ENCODE results near the gene ABI1.

Gene ABI1

DNA sequence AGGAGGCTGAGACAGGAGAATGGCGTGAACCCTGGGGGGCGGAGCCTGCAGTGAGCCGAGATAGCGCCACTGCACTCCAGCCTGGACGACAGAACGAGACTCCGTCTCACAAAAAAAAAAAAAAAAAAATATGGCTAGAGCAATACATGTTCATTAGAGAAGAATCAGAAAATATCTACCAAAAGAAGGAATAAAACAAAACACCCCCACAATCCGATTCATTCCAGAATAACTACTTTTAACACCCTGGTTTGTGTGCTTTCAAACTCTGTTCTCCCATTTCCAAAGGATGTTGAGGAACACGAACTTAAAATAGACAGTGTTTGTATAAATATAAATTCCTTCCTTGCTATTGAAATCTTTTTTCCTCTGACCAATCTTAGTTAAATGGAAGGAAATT, 156.8 kb downstream of the ABI1 start:
- no peak for TF ChIP-seq ZNF366 (tag by site-specific recombination; conservative IDR thresholded peaks at IDR 0.05)
- TF ChIP-seq IKZF3 (tag by site-specific recombination; IDR thresholded peaks at IDR 0.05): no peak
- no peak for TF ChIP-seq GFI1B (tag by site-specific recombination; IDR thresholded peaks at IDR 0.05)
- peak; percentile 68 for TF ChIP-seq ZNF362 (tag by site-specific recombination; IDR thresholded peaks at IDR 0.05)
- H3K4me3 ChIP-seq (ENCODE audit: low read depth, low read length): no peak overlapping the region
- H3K36me3 ChIP-seq (ENCODE audit: control insufficient read depth in 2 of 2, insufficient read depth in 1 of 2, low read length in 2 of 2): peaks cover 28 to 64% of the 10 kb centered on the region in 2 experiments
- H3K9me3 ChIP-seq (ENCODE audit: control insufficient read depth, insufficient read depth, low read depth, low read length): no peaks in the 10 kb centered on the region
- CTCF ChIA-PET: interaction anchor here (0.7 kb wide), 1 partner anchor 653 kb away, joined by 3 read pairs; no protein-coding TSS in a partner anchor
- no peaks in the 10 kb centered on the region for H3K4me1 ChIP-seq (ENCODE audit: control insufficient read depth, insufficient read depth, low read length)
- no peak overlapping the region for H3K27ac ChIP-seq (ENCODE audit: extremely low read depth, low read depth, low read length)
- POLR2A ChIA-PET: no interaction called here

- Histone ChIP-seq H3K27ac (ENCODE audit: extremely low read depth, low read depth, low read length) (no peak overlapping the region), H3K4me1 (ENCODE audit: control insufficient read depth, insufficient read depth, low read length) (no peaks in the 10 kb centered on the region), H3K4me3 (ENCODE audit: low read depth, low read length) (no peak overlapping the region), H3K9me3 (ENCODE audit: control insufficient read depth, insufficient read depth, low read depth, low read length) (no peaks in the 10 kb centered on the region), H3K36me3 (ENCODE audit: control insufficient read depth in 2 of 2, insufficient read depth in 1 of 2, low read length in 2 of 2) (peaks cover 22 to 56% of the 10 kb centered on the region in 2 experiments)
- POLR2A ChIA-PET: no interaction called here
- CTCF ChIA-PET: no interaction called here
- no peak for TF ChIP-seq PATZ1 (tag by site-specific recombination; IDR thresholded peaks at IDR 0.05)
- no peak for TF ChIP-seq ZNF792 (tag by site-specific recombination; IDR thresholded peaks at IDR 0.05)
- TF ChIP-seq KLF10 (tag by site-specific recombination; IDR thresholded peaks at IDR 0.05): no peak
- TF ChIP-seq KLF1 (tag by site-specific recombination; IDR thresholded peaks at IDR 0.05): no peak
- TF ChIP-seq ZFP69B (tag by site-specific recombination; IDR thresholded peaks at IDR 0.05): no peak
- TF ChIP-seq ZNF704 (tag by site-specific recombination; IDR thresholded peaks at IDR 0.05): no peak
- TF ChIP-seq SALL2 (tag by site-specific recombination; IDR thresholded peaks at IDR 0.05; ENCODE audit: borderline replicate concordance): no peak
- no peak for TF ChIP-seq ZBTB1 (tag by site-specific recombination; IDR thresholded peaks at IDR 0.05)
- TF ChIP-seq ZNF654 (tag by site-specific recombination; IDR thresholded peaks at IDR 0.05; ENCODE audit: low read depth): no peak
Observed at GRCh38 chr10:26703096-26703495, 157.7 kb downstream of the ABI1 start.

DNA sequence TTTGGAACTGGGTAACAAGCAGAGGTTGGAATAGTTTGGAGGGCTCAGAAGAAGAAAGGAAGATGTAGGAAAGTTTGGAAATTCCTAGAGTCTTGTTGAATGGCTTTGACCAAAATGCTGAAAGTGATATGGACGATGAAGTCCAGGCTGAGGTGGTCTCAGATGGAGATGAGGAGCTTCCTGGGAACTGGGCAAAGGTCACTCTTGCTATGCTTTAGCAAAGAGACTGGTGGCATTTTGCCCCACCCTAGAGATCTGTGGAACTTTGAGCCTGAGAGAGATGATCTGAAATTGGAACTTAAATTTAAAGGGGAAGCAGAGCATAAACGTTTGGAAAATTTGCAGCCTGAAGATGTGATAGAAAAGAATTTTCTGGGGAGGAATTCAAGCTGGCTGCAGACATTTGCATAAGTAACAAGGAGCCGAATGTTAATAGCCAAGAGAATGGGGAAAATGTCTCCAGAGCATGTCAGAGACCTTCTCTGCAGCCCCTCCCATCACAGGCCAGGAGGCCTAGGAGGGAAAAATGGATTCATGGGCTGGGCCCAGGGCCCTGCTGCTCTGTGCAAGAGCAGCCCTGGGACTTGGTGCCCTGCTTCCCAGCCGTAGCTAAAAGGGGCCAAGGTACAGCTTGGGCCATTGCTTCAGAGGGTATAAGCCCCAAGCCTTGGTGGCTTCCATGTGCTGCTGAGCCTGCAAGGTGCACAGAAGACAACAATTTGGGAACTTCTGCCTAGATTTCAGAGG, 159.7 kb downstream of the ABI1 start:
- ChIA-PET POLR2A (no interaction called here), CTCF (interaction anchor here (0.6 to 1.2 kb wide), 2 partner anchors 16 to 25 kb away, joined by 3 read pairs; no protein-coding TSS in a partner anchor)
- no peaks in the 10 kb centered on the region for H3K4me1 ChIP-seq (ENCODE audit: control insufficient read depth, insufficient read depth, low read length)
- H3K36me3 ChIP-seq (ENCODE audit: control insufficient read depth in 2 of 2, insufficient read depth in 1 of 2, low read length in 2 of 2): peaks cover 14 to 36% of the 10 kb centered on the region in 2 experiments
- no peak overlapping the region for H3K27ac ChIP-seq (ENCODE audit: extremely low read depth, low read depth, low read length)
- no peaks in the 10 kb centered on the region for H3K9me3 ChIP-seq (ENCODE audit: control insufficient read depth, insufficient read depth, low read depth, low read length)
- TF ChIP-seq, protein P1, sequence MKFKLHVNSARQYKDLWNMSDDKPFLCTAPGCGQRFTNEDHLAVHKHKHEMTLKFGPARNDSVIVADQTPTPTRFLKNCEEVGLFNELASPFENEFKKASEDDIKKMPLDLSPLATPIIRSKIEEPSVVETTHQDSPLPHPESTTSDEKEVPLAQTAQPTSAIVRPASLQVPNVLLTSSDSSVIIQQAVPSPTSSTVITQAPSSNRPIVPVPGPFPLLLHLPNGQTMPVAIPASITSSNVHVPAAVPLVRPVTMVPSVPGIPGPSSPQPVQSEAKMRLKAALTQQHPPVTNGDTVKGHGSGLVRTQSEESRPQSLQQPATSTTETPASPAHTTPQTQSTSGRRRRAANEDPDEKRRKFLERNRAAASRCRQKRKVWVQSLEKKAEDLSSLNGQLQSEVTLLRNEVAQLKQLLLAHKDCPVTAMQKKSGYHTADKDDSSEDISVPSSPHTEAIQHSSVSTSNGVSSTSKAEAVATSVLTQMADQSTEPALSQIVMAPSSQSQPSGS (tag by site-specific recombination; IDR thresholded peaks at IDR 0.05; ENCODE audit: low read depth): no peak
- peak; percentile 96 for TF ChIP-seq ZNF585B (tag by site-specific recombination; IDR thresholded peaks at IDR 0.05)
- H3K4me3 ChIP-seq (ENCODE audit: low read depth, low read length): no peak overlapping the region

Measured in HEK293 (cell line).